T-helper 17 cell (primary cell): ENCODE results near the gene HS3ST4. TPM values are rescaled to one million over a fixed set of nuclear protein-coding genes. Genes with fewer than 3 reads are reported as not detected.

Experiments used
- ATAC-seq: fragments of 150-1000 bp; cut with Tn5 transposase; 2 replicates; pipeline ENCODE4 v1.10.0; 2021; ENCODE audit warnings: mild to moderate bottlenecking, moderate library complexity
- DNase-seq, 3 donors: peaks; one replicate each; pipeline versions ENCODE4 v3.0.0 to v3.0.0-alpha.2; 2020 to 2021
- H3K9me3 ChIP-seq: one replicate; pipeline ENCODE4 v1.7.0; 2013; ENCODE audit warnings: low read length, mild to moderate bottlenecking; ENCODE audit not compliant: control insufficient read depth, poor library complexity, severe bottlenecking
- H3K27ac Mint-ChIP-seq: one replicate; pipeline ENCODE4 v1.8.0; 2022; ENCODE audit warnings: mild to moderate bottlenecking, moderate library complexity, mixed read lengths
- H3K27me3 Mint-ChIP-seq: one replicate; pipeline ENCODE4 v1.8.0; 2022; ENCODE audit warnings: mixed read lengths
- H3K36me3 Mint-ChIP-seq: one replicate; pipeline ENCODE4 v1.8.0; 2022; ENCODE audit warnings: low read depth, mixed read lengths
- H3K4me1 Mint-ChIP-seq: one replicate; pipeline ENCODE4 v1.8.0; 2022; ENCODE audit warnings: mild to moderate bottlenecking, mixed read lengths
- H3K4me3 Mint-ChIP-seq: one replicate; pipeline ENCODE4 v1.8.0; 2022; ENCODE audit warnings: mild to moderate bottlenecking, moderate library complexity, mixed read lengths
- total RNA-seq, 4 donors: library from RNA in 2 of 4; stranded (reverse) in 2 of 4; gene quantifications; one replicate each; pipeline ENCODE4 v1.2.3 and lab custom pipeline; 2022 to 2026

Gene HS3ST4
- total RNA-seq, 2 donors from 2014 or later = not detected

- no peak for ATAC-seq
- Mint-ChIP-seq H3K27me3 (peaks cover 17% of the 10 kb centered on the region), H3K27ac (no peak overlapping the region), H3K4me1 (no peaks in the 10 kb centered on the region), H3K36me3 (no peaks in the 10 kb centered on the region), H3K4me3 (no peak overlapping the region)
- DNase-seq = no peak
- H3K9me3 ChIP-seq = no peaks in the 10 kb centered on the region
Measured at GRCh38 chr16:25952983-25953382, 261.2 kb downstream of the HS3ST4 start.

DNA sequence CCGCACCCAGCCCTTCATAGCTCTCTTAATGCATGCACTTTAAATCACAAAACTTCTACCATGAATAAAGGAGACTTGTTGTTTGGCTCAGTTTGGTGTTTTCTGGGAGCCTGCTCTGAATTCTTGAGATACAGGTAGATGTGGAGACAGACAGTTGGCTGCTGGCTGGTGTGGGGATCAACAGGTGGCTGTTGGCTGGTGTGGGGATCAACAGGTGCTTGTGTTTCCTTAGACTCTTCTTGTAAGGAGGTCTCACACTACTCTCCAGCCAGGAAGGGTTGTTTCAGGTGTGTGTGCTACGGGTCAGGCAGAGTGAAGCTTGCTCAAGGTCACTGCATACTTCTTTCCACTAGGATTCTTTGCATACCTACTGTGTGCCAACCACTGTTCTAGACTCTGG, 265.9 kb downstream of the HS3ST4 start:
- H3K27ac Mint-ChIP-seq = no peak overlapping the region
- DNase-seq = no peak
- no peaks in the 10 kb centered on the region for H3K9me3 ChIP-seq
- no peaks in the 10 kb centered on the region for H3K4me1 Mint-ChIP-seq
- H3K27me3 Mint-ChIP-seq = peaks cover 22% of the 10 kb centered on the region
- no peak overlapping the region for H3K4me3 Mint-ChIP-seq
- ATAC-seq = no peak
- no peaks in the 10 kb centered on the region for H3K36me3 Mint-ChIP-seq

DNA sequence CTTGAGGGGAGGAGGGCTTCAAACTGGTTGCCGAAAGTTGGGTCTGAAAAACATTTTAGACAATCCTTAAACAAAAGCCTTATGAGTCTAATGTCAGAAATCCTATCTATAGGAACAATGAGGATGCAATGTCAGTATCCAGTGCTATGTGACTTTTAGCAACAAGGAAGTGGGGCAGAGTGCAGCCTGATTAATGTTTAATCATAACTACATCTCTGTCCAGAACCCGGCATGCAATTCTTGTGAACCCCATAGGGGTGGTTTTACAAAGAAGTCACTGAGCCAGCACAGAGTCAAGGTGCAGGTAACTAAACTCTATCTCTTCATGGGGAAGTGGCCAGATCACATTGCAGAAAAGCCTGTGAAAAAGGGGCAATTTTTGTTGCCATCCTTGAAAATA, 267.5 kb downstream of the HS3ST4 start:
- no peak overlapping the region for H3K4me3 Mint-ChIP-seq
- H3K9me3 ChIP-seq = no peaks in the 10 kb centered on the region
- DNase-seq (no peak), ATAC-seq (no peak)
- no peaks in the 10 kb centered on the region for H3K36me3 Mint-ChIP-seq
- H3K4me1 Mint-ChIP-seq = no peaks in the 10 kb centered on the region
- peaks cover 22% of the 10 kb centered on the region for H3K27me3 Mint-ChIP-seq
- no peak overlapping the region for H3K27ac Mint-ChIP-seq

- peaks cover 7% of the 10 kb centered on the region for H3K4me1 Mint-ChIP-seq
- H3K27me3 Mint-ChIP-seq = no peaks in the 10 kb centered on the region
- H3K36me3 Mint-ChIP-seq = no peaks in the 10 kb centered on the region
- H3K9me3 ChIP-seq = no peaks in the 10 kb centered on the region
- ATAC-seq = no peak
- no peak overlapping the region for H3K27ac Mint-ChIP-seq
- no peak for DNase-seq
- H3K4me3 Mint-ChIP-seq = no peak overlapping the region
Measured at GRCh38 chr16:25966172-25967097, 274.7 kb downstream of the HS3ST4 start.

- ATAC-seq = no peak
- no peak overlapping the region for H3K4me3 Mint-ChIP-seq
- no peaks in the 10 kb centered on the region for H3K9me3 ChIP-seq
- no peak for DNase-seq
- H3K36me3 Mint-ChIP-seq = no peaks in the 10 kb centered on the region
- peaks cover 16% of the 10 kb centered on the region for H3K27me3 Mint-ChIP-seq
- H3K27ac Mint-ChIP-seq = no peak overlapping the region
- no peaks in the 10 kb centered on the region for H3K4me1 Mint-ChIP-seq
Measured at GRCh38 chr16:25977121-25977520, 285.4 kb downstream of the HS3ST4 start.

DNA sequence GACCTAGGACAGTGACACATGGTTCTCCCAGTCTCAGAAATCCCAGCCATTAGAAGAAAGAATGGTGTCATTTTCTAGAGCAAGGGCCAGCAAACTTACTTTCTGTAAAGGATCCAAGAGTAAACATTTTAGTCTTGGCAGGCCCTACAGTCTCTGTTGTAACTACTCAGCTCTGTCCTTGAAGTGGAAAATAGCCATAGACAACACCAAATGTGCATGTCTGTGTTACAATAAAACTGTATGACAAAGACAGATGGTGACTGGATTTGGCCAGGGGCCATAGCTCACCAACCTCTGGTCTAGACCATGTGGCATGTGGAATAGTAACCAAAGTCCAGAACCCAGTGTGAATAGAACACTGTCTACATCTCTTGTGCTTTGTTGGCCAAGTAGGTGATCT, 286.5 kb downstream of the HS3ST4 start:
- no peak overlapping the region for H3K27ac Mint-ChIP-seq
- ATAC-seq (no peak), DNase-seq (no peak)
- H3K9me3 ChIP-seq = no peaks in the 10 kb centered on the region
- no peaks in the 10 kb centered on the region for H3K4me1 Mint-ChIP-seq
- peaks cover 11% of the 10 kb centered on the region for H3K27me3 Mint-ChIP-seq
- no peaks in the 10 kb centered on the region for H3K36me3 Mint-ChIP-seq
- no peak overlapping the region for H3K4me3 Mint-ChIP-seq

- ATAC-seq (no peak), DNase-seq (no peak)
- Mint-ChIP-seq H3K27me3 (peaks cover 5% of the 10 kb centered on the region), H3K4me1 (no peaks in the 10 kb centered on the region), H3K36me3 (no peaks in the 10 kb centered on the region), H3K27ac (no peak overlapping the region), H3K4me3 (no peak overlapping the region)
- H3K9me3 ChIP-seq = no peaks in the 10 kb centered on the region
Measured at GRCh38 chr16:25988084-25988483, 296.3 kb downstream of the HS3ST4 start.

GRCh38 chr16:25988882-25989281, 297.1 kb downstream of the HS3ST4 start:
- Mint-ChIP-seq H3K4me3 (no peak overlapping the region), H3K4me1 (no peaks in the 10 kb centered on the region), H3K27ac (no peak overlapping the region), H3K27me3 (peaks cover 5% of the 10 kb centered on the region), H3K36me3 (no peaks in the 10 kb centered on the region)
- H3K9me3 ChIP-seq = no peaks in the 10 kb centered on the region
- DNase-seq = no peak
- ATAC-seq = no peak

- H3K9me3 ChIP-seq = no peaks in the 10 kb centered on the region
- no peak overlapping the region for H3K4me3 Mint-ChIP-seq
- ATAC-seq = no peak
- H3K27me3 Mint-ChIP-seq = no peaks in the 10 kb centered on the region
- DNase-seq = no peak
- no peaks in the 10 kb centered on the region for H3K36me3 Mint-ChIP-seq
- no peak overlapping the region for H3K27ac Mint-ChIP-seq
- H3K4me1 Mint-ChIP-seq = no peaks in the 10 kb centered on the region
Measured at GRCh38 chr16:25996052-25996451, 304.3 kb downstream of the HS3ST4 start.

DNA sequence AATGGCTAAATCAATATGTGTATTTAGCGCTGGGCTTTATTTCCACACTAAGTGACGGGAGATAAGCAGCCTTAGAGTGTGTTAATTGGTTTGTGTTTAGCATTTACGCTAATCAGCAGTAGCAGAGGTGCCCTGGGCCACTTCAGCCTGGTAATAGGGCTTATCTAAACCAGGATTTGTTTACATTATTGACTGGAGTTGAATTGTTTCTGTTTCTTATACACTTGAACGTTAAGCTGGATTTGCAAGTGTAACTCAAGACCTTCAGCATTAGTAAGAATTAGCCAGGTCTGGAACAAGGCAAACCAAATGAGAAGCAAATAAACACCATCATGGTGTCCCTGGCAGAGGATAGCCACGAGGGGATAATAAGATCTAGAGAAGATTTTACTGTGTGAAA, 313.6 kb downstream of the HS3ST4 start:
- DNase-seq = no peak
- no peak for ATAC-seq
- Mint-ChIP-seq H3K27me3 (peaks cover 5% of the 10 kb centered on the region), H3K36me3 (no peaks in the 10 kb centered on the region), H3K4me1 (no peaks in the 10 kb centered on the region), H3K4me3 (no peak overlapping the region), H3K27ac (no peak overlapping the region)
- no peaks in the 10 kb centered on the region for H3K9me3 ChIP-seq

DNA sequence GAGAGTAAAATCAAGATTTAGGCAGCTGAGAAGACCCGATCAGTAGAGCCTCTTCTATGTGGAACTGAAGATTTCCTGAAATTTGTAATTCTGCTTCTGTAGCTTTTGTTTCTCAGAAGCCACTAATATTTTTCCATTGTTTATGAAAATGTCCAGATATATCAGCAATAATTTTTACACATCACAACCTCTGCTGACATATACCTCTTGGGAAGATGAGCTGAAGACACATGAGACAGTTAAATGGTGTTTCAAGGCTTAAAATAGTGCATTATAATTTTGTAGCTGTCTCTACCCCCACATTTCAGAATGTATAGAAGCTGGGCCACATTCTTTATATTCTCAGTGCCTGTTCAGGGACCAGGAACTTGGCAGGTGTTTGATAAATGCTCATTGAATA, 320.6 kb downstream of the HS3ST4 start:
- H3K27ac Mint-ChIP-seq = no peak overlapping the region
- H3K9me3 ChIP-seq = no peaks in the 10 kb centered on the region
- H3K4me3 Mint-ChIP-seq = no peak overlapping the region
- no peaks in the 10 kb centered on the region for H3K36me3 Mint-ChIP-seq
- no peaks in the 10 kb centered on the region for H3K4me1 Mint-ChIP-seq
- H3K27me3 Mint-ChIP-seq = peaks cover 5% of the 10 kb centered on the region
- DNase-seq (no peak), ATAC-seq (no peak)

DNA sequence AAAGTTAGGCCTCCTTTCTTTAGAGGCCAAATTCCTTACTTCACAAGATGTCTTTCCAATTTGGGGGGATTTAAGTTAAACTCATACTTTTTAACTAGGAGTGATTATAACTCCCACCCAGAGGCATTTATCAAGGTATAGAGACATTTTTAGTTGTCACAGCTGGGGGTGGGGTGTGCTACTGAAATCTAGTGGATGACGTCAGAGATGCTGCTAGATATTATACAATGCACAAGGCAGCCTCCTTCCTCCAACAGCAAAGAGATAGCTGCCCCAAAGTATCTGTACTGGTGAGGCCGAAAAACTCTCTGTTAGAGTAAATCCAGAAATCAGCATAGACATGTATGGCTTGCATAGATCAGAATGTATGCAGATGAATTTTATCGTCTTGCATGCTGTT, 324.0 kb downstream of the HS3ST4 start:
- DNase-seq (no peak), ATAC-seq (no peak)
- Mint-ChIP-seq H3K4me1 (no peaks in the 10 kb centered on the region), H3K36me3 (no peaks in the 10 kb centered on the region), H3K27ac (no peak overlapping the region), H3K27me3 (peaks cover 6% of the 10 kb centered on the region), H3K4me3 (no peak overlapping the region)
- no peaks in the 10 kb centered on the region for H3K9me3 ChIP-seq

DNA sequence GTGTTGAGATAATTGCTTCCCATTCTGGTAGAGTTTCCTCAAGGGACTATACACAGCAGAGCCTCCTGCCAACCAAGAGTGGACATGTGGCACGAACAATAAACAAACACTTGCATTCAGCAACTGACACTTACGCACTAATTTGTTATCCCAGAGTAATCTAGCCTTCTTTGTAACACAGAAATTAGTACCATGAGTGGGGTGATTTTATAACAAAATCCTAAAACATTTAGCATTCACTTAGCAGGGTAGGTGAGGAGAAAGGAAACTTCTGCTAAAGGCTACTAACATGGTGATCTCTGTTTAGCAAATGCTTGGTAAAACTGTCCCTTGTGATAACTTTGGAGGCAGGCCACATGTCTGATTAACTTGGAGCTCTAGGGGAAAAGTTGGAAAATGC, 325.2 kb downstream of the HS3ST4 start:
- no peak overlapping the region for H3K27ac Mint-ChIP-seq
- H3K4me1 Mint-ChIP-seq = no peaks in the 10 kb centered on the region
- H3K27me3 Mint-ChIP-seq = peaks cover 6% of the 10 kb centered on the region
- H3K4me3 Mint-ChIP-seq = no peak overlapping the region
- H3K9me3 ChIP-seq = no peaks in the 10 kb centered on the region
- DNase-seq (no peak), ATAC-seq (no peak)
- H3K36me3 Mint-ChIP-seq = no peaks in the 10 kb centered on the region
